Fibroblast of the aortic adventitia (primary cell): Measurements from ENCODE around the gene IDH3B. TPM values are rescaled to one million over a fixed set of nuclear protein-coding genes. Genes with fewer than 3 reads are reported as not detected.
A peak's percentile ranks its signal among the peaks of the same experiment; 100 is the strongest.
"Not testable (repeated sequence)": the region's sequence is repeated elsewhere in the genome, so short reads cannot be mapped to it uniquely, and the experiment has no call there.

ENCODE experiments used
- DNase-seq: peaks from one replicate; pipeline ENCODE4 v3.0.0-alpha.2; 2010; ENCODE audit warnings: low read depth
- H3K4me3 ChIP-seq: 2 replicates; pipeline ENCODE4 v1.5.1; 2011; ENCODE audit warnings: low read depth, mild to moderate bottlenecking, control low read depth, low read length, moderate library complexity
- total RNA-seq: library from RNA; depleted of rRNA; stranded (reverse); fragments of >200 nt; gene quantifications from 2 replicates; pipeline ENCODE4 v1.2.3, GENCODE V29; 2012; ENCODE audit warnings: low replicate concordance
- TF ChIP-seq, protein P1 (sequence below): IDR thresholded peaks from 2 replicates; pipeline ENCODE4 v1.5.1; 2011; ENCODE audit warnings: mild to moderate bottlenecking, low read length, control low read depth, inconsistent platforms; ENCODE audit not compliant: insufficient read depth

IDH3B gene
- total RNA-seq, 1 donor: 64.3 TPM

- H3K4me3 ChIP-seq: no peak overlapping the region
- TF ChIP-seq, protein P1, sequence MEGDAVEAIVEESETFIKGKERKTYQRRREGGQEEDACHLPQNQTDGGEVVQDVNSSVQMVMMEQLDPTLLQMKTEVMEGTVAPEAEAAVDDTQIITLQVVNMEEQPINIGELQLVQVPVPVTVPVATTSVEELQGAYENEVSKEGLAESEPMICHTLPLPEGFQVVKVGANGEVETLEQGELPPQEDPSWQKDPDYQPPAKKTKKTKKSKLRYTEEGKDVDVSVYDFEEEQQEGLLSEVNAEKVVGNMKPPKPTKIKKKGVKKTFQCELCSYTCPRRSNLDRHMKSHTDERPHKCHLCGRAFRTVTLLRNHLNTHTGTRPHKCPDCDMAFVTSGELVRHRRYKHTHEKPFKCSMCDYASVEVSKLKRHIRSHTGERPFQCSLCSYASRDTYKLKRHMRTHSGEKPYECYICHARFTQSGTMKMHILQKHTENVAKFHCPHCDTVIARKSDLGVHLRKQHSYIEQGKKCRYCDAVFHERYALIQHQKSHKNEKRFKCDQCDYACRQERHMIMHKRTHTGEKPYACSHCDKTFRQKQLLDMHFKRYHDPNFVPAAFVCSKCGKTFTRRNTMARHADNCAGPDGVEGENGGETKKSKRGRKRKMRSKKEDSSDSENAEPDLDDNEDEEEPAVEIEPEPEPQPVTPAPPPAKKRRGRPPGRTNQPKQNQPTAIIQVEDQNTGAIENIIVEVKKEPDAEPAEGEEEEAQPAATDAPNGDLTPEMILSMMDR: no peak
- no peak for DNase-seq
These were observed 26.7 kb upstream of the IDH3B start for GRCh38 chr20:2690718-2691117.

DNA sequence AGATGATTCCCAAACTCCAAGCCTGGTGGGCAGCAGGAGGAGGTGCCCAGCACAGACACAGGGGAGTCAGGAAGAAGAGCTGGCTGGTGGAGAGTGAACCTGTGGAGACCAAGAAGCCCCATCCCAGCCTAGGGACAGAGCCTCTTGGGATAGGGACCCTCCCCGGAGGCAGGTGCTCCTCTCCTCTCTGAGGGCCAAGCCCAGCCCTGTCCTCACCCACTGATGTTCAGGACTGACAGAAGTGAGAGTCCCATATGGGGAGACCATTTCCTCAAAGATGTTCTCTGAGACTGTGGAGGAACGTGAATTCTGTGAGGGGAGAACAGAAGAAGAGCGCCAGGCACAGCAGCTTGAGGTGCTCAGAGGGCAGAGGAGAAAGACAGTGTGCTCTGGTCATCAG lies 26.2 kb upstream of the IDH3B start:
- no peak for DNase-seq
- TF ChIP-seq, protein P1: no peak
- no peak overlapping the region for H3K4me3 ChIP-seq

- peak; percentile 35 for DNase-seq
- TF ChIP-seq, protein P1: peak; percentile 62
These were observed 24.1 kb upstream of the IDH3B start for GRCh38 chr20:2688041-2688591.

GRCh38 chr20:2687514-2687913 lies 23.5 kb upstream of the IDH3B start:
- DNase-seq: no peak
- TF ChIP-seq, protein P1: no peak
- H3K4me3 ChIP-seq: no peak overlapping the region

More at GRCh38 chr20:2688041-2688591, 24.1 kb upstream of the IDH3B start:
- H3K4me3 ChIP-seq: no peak overlapping the region

GRCh38 chr20:2684817-2685216 lies 20.8 kb upstream of the IDH3B start:
- DNase-seq, H3K4me3 ChIP-seq: not testable (repeated sequence)

DNA sequence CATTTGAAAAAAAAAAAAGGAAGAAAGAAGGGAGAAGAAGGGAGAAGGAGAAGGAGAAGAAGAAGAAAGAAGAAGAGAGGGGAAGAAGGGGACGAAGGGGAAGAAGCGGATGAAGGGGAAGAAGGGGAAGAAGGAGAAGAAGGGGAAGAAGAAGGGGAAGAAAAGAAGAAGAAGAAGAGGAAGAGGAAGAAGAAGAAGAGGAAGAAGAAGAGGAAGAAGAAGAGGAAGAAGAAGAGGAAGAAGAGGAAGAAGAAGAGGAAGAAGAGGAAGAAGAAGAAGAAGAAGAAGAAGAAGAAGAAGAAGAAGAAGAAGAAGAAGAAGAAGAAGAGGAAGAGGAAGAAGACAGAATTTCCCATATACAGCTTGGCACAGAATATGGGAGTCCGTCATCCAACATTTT lies 18.0 kb upstream of the IDH3B start:
- H3K4me3 ChIP-seq, DNase-seq: not testable (repeated sequence)

DNA sequence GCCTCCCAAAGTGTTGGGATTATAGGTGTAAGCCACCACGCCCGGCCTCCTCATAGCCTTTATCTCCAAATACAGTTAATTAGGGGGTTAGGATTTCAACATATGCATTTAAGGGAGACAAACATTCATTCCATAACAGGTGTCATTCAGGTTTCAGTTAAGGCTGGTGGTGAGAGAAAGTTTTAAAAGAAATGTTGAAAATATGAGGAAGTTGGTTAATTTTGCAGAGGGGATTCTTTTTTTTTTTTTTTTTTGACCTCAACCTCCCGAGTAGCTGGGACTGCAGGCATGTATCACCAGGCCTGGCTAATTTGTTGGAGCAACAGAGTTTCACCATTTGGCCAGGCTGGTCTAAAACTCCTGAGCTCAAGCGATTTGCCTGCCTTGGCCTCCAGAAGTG lies 16.0 kb upstream of the IDH3B start:
- DNase-seq: no peak
- TF ChIP-seq, protein P1: no peak
- H3K4me3 ChIP-seq: no peak overlapping the region

GRCh38 chr20:2673453-2673852 lies 9.4 kb upstream of the IDH3B start:
- TF ChIP-seq, protein P1: no peak
- DNase-seq: no peak
- H3K4me3 ChIP-seq: no peak overlapping the region
